Common myeloid progenitor, CD34-positive (primary cell): ENCODE data around the gene SPINK13.

Source experiments
- CTCF ChIA-PET: fragments of 350-600 bp; sonication (Branson Sonifier 250); formaldehyde crosslinking; loops from one replicate; lab custom pipeline; 2021; ENCODE audit warnings: antibody characterized with exemption; lab: Charles Lee
- POLR2A ChIA-PET: fragments of 350-600 bp; sonication (Branson Sonifier 250); formaldehyde crosslinking; loops from one replicate; lab custom pipeline; 2021; ENCODE audit warnings: antibody characterized with exemption; lab: Charles Lee
- DNase-seq, 3 donors: peaks; one replicate each; pipeline versions ENCODE4 v3.0.0 to v3.0.0-alpha.2; 2013
- H3K27ac ChIP-seq, 2 experiments: 1 replicate in 1 of 2; 2 replicates in 1 of 2; pipeline ENCODE4 v1.7.0; 2013; ENCODE audit warnings: inconsistent platforms in 2 of 2, low read length in 2 of 2, mild to moderate bottlenecking in 2 of 2, low read depth in 1 of 2, moderate library complexity in 1 of 2; ENCODE audit not compliant: severe bottlenecking in 2 of 2, insufficient read depth in 1 of 2, poor library complexity in 1 of 2
- H3K27me3 ChIP-seq, 5 experiments: replicated peaks in 2 of 5; 1 replicate in 3 of 5; 2 replicates in 2 of 5; pipeline versions ENCODE4 v1.6.1 to v1.7.0; 2013; ENCODE audit warnings: low read length in 4 of 5, mild to moderate bottlenecking in 2 of 5, moderate library complexity in 2 of 5, inconsistent platforms in 1 of 5; ENCODE audit not compliant: insufficient read depth in 5 of 5, control insufficient read depth in 4 of 5
- H3K36me3 ChIP-seq, 4 experiments: 1 replicate in 2 of 4; 2 replicates in 2 of 4; pipeline versions ENCODE4 v1.6.1 to v1.7.0; 2013; ENCODE audit warnings: low read length in 3 of 4, control low read depth in 1 of 4, mild to moderate bottlenecking in 1 of 4; ENCODE audit not compliant: control insufficient read depth in 4 of 4, insufficient read depth in 4 of 4
- H3K4me1 ChIP-seq, 4 experiments: 1 replicate in 3 of 4; 2 replicates in 1 of 4; pipeline versions ENCODE4 v1.6.1 to v1.7.1; 2013; ENCODE audit warnings: low read length in 3 of 4, mild to moderate bottlenecking in 3 of 4, control low read depth in 1 of 4, inconsistent platforms in 1 of 4, moderate library complexity in 1 of 4; ENCODE audit not compliant: control insufficient read depth in 4 of 4, insufficient read depth in 4 of 4; ENCODE audit errors: control extremely low read depth in 1 of 4
- H3K4me3 ChIP-seq, 7 experiments: 1 replicate in 4 of 7; 2 replicates in 3 of 7; pipeline versions ENCODE4 v1.5.1 to v1.7.0; 2013; ENCODE audit warnings: mild to moderate bottlenecking in 7 of 7, low read length in 6 of 7, moderate library complexity in 6 of 7, inconsistent platforms in 2 of 7, low read depth in 2 of 7, control low read depth in 1 of 7; ENCODE audit not compliant: insufficient read depth in 4 of 7, control insufficient read depth in 1 of 7; ENCODE audit errors: extremely low read depth in 1 of 7
- H3K9me3 ChIP-seq, 5 experiments: 1 replicate in 4 of 5; 2 replicates in 1 of 5; pipeline versions ENCODE4 v1.6.1 to v1.7.1; 2013; ENCODE audit warnings: low read length in 4 of 5, mild to moderate bottlenecking in 2 of 5, inconsistent platforms in 1 of 5, low read depth in 1 of 5, moderate library complexity in 1 of 5; ENCODE audit not compliant: control insufficient read depth in 4 of 5, insufficient read depth in 2 of 5; ENCODE audit errors: control extremely low read depth in 1 of 5
- WGBS: methylation state at CpG from one replicate; pipeline ENCODE4 v1.1.5; 2013; ENCODE audit not compliant: insufficient coverage; 5-methylcytosine and 5-hydroxymethylcytosine counted together

Gene SPINK13

DNA sequence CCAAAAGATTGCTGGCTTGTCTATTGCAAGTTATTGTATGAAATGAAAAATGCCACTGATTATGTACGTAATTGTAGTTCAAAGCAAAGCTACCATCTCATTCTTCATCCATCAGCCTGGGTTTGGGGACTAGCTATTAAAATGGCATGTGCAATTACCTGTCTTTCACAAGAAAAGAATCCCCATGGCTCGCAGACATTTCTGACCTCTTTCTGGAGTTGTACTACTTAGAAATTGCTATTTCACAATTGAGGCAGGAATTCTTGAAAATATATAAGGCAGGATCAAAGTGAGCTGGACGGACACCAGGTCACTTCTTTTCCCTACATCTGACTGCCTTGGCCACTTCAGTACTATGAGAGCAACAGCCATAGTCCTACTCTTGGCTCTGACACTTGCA is 66.7 kb downstream of the SPINK13 start, which contains the start of gene SPINK9:
SPINK9 (plus strand) TSS at position 301 of the 400 bp plus-strand sequence; CDS start at position 356, 55 bp downstream.
- Histone ChIP-seq H3K4me3 (no peak within 1 kb of the TSS), H3K4me1 (no peaks in the 10 kb centered on the region), H3K27ac (no peak within 1 kb of the TSS), H3K9me3 (no peaks in the 10 kb centered on the region), H3K27me3 (no peaks in the 10 kb centered on the region), H3K36me3 (no peaks in the 10 kb centered on the region)
- DNase-seq, result no peak
- POLR2A ChIA-PET, result interaction anchor here (0.7 kb wide), 1 partner anchor 21 kb away, joined by 3 read pairs; no protein-coding TSS in a partner anchor
- CTCF ChIA-PET, result interaction anchor here (0.7 to 1.6 kb wide), 3 partner anchors 48 to 353 kb away, joined by 3 to 4 read pairs (median 3); no protein-coding TSS in a partner anchor
- 100% methylated on average over 2 of the region's 3 CpGs for WGBS
